Measurements from ENCODE around the gene SPATA2L.

DNA sequence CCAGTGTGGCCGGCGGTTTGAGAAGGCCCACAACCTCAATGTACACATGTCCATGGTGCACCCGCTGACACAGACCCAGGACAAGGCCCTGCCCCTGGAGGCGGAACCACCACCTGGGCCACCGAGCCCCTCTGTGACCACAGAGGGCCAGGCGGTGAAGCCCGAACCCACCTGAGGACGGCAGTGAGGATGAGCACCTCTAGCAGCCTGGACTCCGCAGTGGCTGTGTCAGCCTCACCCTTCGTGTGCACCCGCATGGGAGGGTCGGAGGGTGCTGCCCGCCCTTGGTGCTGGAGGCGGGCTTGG is 36.5 kb upstream of the SPATA2L start:
- TF ChIP-seq, protein P1, sequence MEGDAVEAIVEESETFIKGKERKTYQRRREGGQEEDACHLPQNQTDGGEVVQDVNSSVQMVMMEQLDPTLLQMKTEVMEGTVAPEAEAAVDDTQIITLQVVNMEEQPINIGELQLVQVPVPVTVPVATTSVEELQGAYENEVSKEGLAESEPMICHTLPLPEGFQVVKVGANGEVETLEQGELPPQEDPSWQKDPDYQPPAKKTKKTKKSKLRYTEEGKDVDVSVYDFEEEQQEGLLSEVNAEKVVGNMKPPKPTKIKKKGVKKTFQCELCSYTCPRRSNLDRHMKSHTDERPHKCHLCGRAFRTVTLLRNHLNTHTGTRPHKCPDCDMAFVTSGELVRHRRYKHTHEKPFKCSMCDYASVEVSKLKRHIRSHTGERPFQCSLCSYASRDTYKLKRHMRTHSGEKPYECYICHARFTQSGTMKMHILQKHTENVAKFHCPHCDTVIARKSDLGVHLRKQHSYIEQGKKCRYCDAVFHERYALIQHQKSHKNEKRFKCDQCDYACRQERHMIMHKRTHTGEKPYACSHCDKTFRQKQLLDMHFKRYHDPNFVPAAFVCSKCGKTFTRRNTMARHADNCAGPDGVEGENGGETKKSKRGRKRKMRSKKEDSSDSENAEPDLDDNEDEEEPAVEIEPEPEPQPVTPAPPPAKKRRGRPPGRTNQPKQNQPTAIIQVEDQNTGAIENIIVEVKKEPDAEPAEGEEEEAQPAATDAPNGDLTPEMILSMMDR (conservative IDR thresholded peaks at IDR 0.05) = no peak
- no peak for TF ChIP-seq ZFX (IDR thresholded peaks at IDR 0.05)

Data from C4-2B (cell line).